ENCODE results near the gene ALKBH7.

- TF ChIP-seq CTCF (IDR thresholded peaks at IDR 0.05), result no peak
- TF ChIP-seq POLR2A (IDR thresholded peaks at IDR 0.05), result no peak
Observed at GRCh38 chr19:6373813-6374108, 1.2 kb downstream of the ALKBH7 start.
